ENCODE measurements around the gene ZNF420. TPM values are rescaled to one million over a fixed set of nuclear protein-coding genes. Genes with fewer than 3 reads are reported as not detected.

ZNF420 gene
- total and polyA plus RNA-seq, 4 donors: 2.4 to 11.2 (median 5.6) TPM

DNA sequence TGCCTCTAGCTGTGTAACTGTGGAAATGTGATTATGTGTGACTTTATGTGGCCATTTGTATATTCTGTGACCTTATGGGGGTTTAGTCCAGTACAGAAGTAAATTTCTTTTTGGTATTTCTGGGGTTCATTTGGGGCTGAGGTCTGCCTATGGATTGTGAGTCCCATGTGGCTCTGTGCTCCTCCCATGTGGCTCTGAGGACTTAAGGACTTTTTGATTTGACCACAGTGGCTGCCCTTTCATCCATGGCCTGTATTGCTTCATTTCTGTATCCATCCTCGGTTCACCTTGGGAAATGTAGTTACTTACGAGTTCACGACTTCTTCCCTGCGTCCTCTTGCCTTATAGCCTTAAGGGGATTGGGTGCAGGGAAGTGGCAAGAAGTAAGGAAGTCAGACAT lies 1.0 kb downstream of the ZNF420 start:
- Histone ChIP-seq H3K4me3 (peak overlapping the region; percentile 89), H3K36me3 (ENCODE audit: control insufficient read depth in 4 of 4, insufficient read depth in 4 of 4, low read length in 4 of 4) (peaks cover 0 to 17% (median 4%) of the 10 kb centered on the region in 4 donors), H3K27ac (ENCODE audit: low read depth in 1 of 2, low read length in 1 of 2) (no peak overlapping the region), H3K9me3 (ENCODE audit: control insufficient read depth in 4 of 4, insufficient read depth in 3 of 4, low read length in 3 of 4) (peaks cover 0 to 14% (median 4%) of the 10 kb centered on the region in 4 donors), H3K4me1 (ENCODE audit: control insufficient read depth in 5 of 5, insufficient read depth in 5 of 5, low read length in 5 of 5) (peaks cover 0 to 13% (median 5%) of the 10 kb centered on the region in 5 donors), H3K27me3 (ENCODE audit: control insufficient read depth in 3 of 3, insufficient read depth in 3 of 3, low read length in 2 of 3) (no peaks in the 10 kb centered on the region), H3K9ac (ENCODE audit: insufficient read depth in 1 of 2, low read length in 2 of 2) (peak overlapping the region; percentile 94 to 95)
- 77 to 79% methylated on average over 4 of the region's 4 CpGs for WGBS, 2 donors
- TF ChIP-seq, protein P1, sequence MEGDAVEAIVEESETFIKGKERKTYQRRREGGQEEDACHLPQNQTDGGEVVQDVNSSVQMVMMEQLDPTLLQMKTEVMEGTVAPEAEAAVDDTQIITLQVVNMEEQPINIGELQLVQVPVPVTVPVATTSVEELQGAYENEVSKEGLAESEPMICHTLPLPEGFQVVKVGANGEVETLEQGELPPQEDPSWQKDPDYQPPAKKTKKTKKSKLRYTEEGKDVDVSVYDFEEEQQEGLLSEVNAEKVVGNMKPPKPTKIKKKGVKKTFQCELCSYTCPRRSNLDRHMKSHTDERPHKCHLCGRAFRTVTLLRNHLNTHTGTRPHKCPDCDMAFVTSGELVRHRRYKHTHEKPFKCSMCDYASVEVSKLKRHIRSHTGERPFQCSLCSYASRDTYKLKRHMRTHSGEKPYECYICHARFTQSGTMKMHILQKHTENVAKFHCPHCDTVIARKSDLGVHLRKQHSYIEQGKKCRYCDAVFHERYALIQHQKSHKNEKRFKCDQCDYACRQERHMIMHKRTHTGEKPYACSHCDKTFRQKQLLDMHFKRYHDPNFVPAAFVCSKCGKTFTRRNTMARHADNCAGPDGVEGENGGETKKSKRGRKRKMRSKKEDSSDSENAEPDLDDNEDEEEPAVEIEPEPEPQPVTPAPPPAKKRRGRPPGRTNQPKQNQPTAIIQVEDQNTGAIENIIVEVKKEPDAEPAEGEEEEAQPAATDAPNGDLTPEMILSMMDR (IDR thresholded peaks at IDR 0.05; ENCODE audit: control extremely low read depth, extremely low read depth): no peak
- ATAC-seq (ENCODE audit: insufficient read depth, low FRiP score): no peak
- peak in 1 of 3 donors; percentile 8 for DNase-seq

DNA sequence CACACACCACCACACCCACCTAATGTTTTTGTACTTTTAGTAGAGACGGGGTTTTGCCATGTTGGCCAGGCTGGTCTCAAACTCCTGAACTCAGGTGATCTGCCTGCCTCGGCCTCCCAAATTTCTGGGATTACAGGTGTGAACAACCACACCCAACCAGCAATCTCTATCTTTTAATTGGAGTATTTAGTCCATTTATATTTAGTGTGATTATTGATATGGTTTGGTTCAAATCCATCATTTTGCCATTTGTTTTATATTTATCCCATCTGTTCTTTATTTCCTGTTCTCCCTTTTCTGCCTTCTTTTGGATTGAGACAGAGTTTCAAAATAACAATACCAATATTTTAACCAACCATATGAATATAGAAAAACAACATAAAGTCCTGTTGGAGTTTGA lies 4.1 kb downstream of the ZNF420 start:
- ATAC-seq (ENCODE audit: insufficient read depth, low FRiP score): no peak
- 98 to 100% methylated on average over 2 of the region's 2 CpGs for WGBS, 2 donors
- peaks cover 0 to 11% (median 5%) of the 10 kb centered on the region in 5 donors for H3K4me1 ChIP-seq (ENCODE audit: control insufficient read depth in 5 of 5, insufficient read depth in 5 of 5, low read length in 5 of 5)
- no peak overlapping the region for H3K27ac ChIP-seq (ENCODE audit: low read depth in 1 of 2, low read length in 1 of 2)
- no peak overlapping the region for H3K9ac ChIP-seq (ENCODE audit: insufficient read depth in 1 of 2, low read length in 2 of 2)
- no peak overlapping the region for H3K4me3 ChIP-seq
- TF ChIP-seq, protein P1 (IDR thresholded peaks at IDR 0.05; ENCODE audit: control extremely low read depth, extremely low read depth): no peak
- peaks cover 4 to 33% (median 10%) of the 10 kb centered on the region in 4 donors for H3K9me3 ChIP-seq (ENCODE audit: control insufficient read depth in 4 of 4, insufficient read depth in 3 of 4, low read length in 3 of 4)
- H3K27me3 ChIP-seq (ENCODE audit: control insufficient read depth in 3 of 3, insufficient read depth in 3 of 3, low read length in 2 of 3): no peaks in the 10 kb centered on the region
- DNase-seq: no peak
- peaks cover 0 to 26% (median 7%) of the 10 kb centered on the region in 4 donors for H3K36me3 ChIP-seq (ENCODE audit: control insufficient read depth in 4 of 4, insufficient read depth in 4 of 4, low read length in 4 of 4)

DNA sequence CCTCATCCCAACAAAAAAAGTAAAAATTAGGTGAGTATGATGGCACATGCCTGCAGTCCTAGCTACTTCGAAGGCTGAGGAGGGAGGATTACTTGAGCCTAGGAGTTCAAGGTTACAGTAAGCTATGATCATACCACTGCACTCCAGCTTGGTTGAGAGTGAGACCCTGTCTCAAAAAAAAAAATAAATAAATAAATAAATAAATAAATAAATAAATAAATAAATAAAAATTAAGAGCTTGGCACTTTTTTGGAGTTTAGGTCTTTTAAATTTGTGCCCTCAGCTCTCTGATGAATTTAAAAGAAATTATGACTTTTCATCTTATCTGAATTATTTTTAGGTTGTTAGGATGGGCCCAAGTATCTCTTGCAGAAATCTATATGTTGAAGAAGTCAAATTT lies 8.9 kb downstream of the ZNF420 start:
- TF ChIP-seq, protein P1 (IDR thresholded peaks at IDR 0.05; ENCODE audit: control extremely low read depth, extremely low read depth): no peak
- peaks cover 9 to 52% (median 33%) of the 10 kb centered on the region in 4 donors for H3K36me3 ChIP-seq (ENCODE audit: control insufficient read depth in 4 of 4, insufficient read depth in 4 of 4, low read length in 4 of 4)

DNA sequence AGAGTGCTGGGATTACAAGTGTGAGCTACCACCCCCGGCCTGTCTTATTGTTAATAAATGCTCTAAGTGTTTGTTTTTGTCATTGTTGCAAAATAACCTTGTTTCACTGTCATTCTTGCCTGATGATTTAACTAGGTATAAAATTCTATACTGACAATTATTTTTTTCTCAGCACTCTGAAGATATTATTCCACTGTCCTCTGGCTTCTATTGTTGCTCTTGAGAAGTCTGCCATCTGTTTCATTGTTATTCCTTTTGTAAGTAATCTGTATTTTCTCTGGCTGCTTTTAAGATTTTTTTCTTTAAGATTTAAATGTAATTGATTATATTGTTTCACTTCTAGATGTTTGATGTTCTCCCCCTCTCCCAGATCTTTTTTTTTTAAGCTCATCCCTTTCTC lies 17.6 kb downstream of the ZNF420 start:
- TF ChIP-seq, protein P1 (IDR thresholded peaks at IDR 0.05; ENCODE audit: control extremely low read depth, extremely low read depth): no peak
- ATAC-seq (ENCODE audit: insufficient read depth, low FRiP score): no peak
- peaks cover 0 to 31% (median 23%) of the 10 kb centered on the region in 4 donors for H3K9me3 ChIP-seq (ENCODE audit: control insufficient read depth in 4 of 4, insufficient read depth in 3 of 4, low read length in 3 of 4)
- DNase-seq: no peak
- no peak overlapping the region for H3K9ac ChIP-seq (ENCODE audit: insufficient read depth in 1 of 2, low read length in 2 of 2)
- peaks cover 14 to 83% (median 65%) of the 10 kb centered on the region in 4 donors for H3K36me3 ChIP-seq (ENCODE audit: control insufficient read depth in 4 of 4, insufficient read depth in 4 of 4, low read length in 4 of 4)
- H3K27me3 ChIP-seq (ENCODE audit: control insufficient read depth in 3 of 3, insufficient read depth in 3 of 3, low read length in 2 of 3): no peaks in the 10 kb centered on the region
- H3K4me1 ChIP-seq (ENCODE audit: control insufficient read depth in 5 of 5, insufficient read depth in 5 of 5, low read length in 5 of 5): no peaks in the 10 kb centered on the region
- no peak overlapping the region for H3K4me3 ChIP-seq
- H3K27ac ChIP-seq (ENCODE audit: low read depth in 1 of 2, low read length in 1 of 2): no peak overlapping the region
- WGBS, 2 donors: 93 to 98% methylated on average over 1 of the region's 1 CpG

More for the DNA sequence above, 8.9 kb downstream of the ZNF420 start:
- ATAC-seq (ENCODE audit: insufficient read depth, low FRiP score) (no peak), DNase-seq (no peak)
- Histone ChIP-seq H3K27ac (ENCODE audit: low read depth in 1 of 2, low read length in 1 of 2) (no peak overlapping the region), H3K4me3 (no peak overlapping the region), H3K27me3 (ENCODE audit: control insufficient read depth in 3 of 3, insufficient read depth in 3 of 3, low read length in 2 of 3) (no peaks in the 10 kb centered on the region), H3K9ac (ENCODE audit: insufficient read depth in 1 of 2, low read length in 2 of 2) (no peak overlapping the region), H3K9me3 (ENCODE audit: control insufficient read depth in 4 of 4, insufficient read depth in 3 of 4, low read length in 3 of 4) (peaks cover 4 to 37% (median 20%) of the 10 kb centered on the region in 4 donors), H3K4me1 (ENCODE audit: control insufficient read depth in 5 of 5, insufficient read depth in 5 of 5, low read length in 5 of 5) (no peaks in the 10 kb centered on the region)
- WGBS, 2 donors: 98 to 100% methylated on average over 1 of the region's 1 CpG
